C4-2B (cell line): ENCODE results near the gene ABHD17A.
"Not testable (repeated sequence)": the region's sequence is repeated elsewhere in the genome, so short reads cannot be mapped to it uniquely, and the experiment has no call there.

ENCODE experiments used
- CTCF ChIP-seq: fragments of 450-650 bp; conservative IDR thresholded peaks from 2 replicates; pipeline ENCODE4 v1.5.1; 2017; ENCODE audit warnings: mild to moderate bottlenecking
- ZFX ChIP-seq: fragments of 450-650 bp; IDR thresholded peaks from 2 replicates; pipeline ENCODE4 v1.6.1; 2017

DNA sequence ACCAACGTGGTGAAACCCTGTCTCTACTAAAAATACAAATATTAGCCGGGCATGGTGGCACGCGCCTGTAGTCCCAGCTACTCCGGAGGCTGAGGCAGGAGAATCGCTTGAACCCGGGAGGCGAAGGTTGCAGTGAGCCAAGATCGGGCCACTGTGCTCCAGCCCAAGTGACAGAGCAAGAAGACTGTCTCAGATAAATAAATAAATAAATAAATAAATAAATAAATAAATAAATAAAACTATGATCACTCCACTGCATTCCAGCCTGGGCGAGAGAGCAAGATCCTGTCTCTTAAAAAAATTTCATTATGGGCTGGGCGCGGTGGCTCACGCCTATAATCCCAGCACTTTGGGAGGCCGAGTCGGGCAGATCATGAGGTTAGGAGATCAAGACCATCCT is 1.1 kb upstream of the ABHD17A start:
- not testable (repeated sequence) for TF ChIP-seq CTCF, ZFX
